Measurements from ENCODE around the gene PPBP.
"Not testable (repeated sequence)": the region's sequence is repeated elsewhere in the genome, so short reads cannot be mapped to it uniquely, and the experiment has no call there.

The PPBP gene

GRCh38 chr4:73989031-73989430, 1.0 kb upstream of the PPBP start:
- TF ChIP-seq CTCF (IDR thresholded peaks at IDR 0.05; ENCODE audit: low read depth, low read length, missing control alignments): no peak
- no peak for DNase-seq (ENCODE audit: low read depth)
- H3K4me3 ChIP-seq (ENCODE audit: low read depth, low read length): no peak overlapping the region

- DNase-seq (ENCODE audit: low read depth): no peak
- no peak overlapping the region for H3K4me3 ChIP-seq (ENCODE audit: low read depth, low read length)
- TF ChIP-seq CTCF (IDR thresholded peaks at IDR 0.05; ENCODE audit: low read depth, low read length, missing control alignments): no peak
These were observed 2.5 kb downstream of the PPBP start for GRCh38 chr4:73985528-73985852.

- H3K4me3 ChIP-seq (ENCODE audit: low read depth, low read length): no peak overlapping the region
- TF ChIP-seq CTCF (IDR thresholded peaks at IDR 0.05; ENCODE audit: low read depth, low read length, missing control alignments): no peak
- DNase-seq (ENCODE audit: low read depth): no peak
These were observed 3.1 kb downstream of the PPBP start for GRCh38 chr4:73984736-73985527.

GRCh38 chr4:73981175-73981574, 6.8 kb downstream of the PPBP start:
- DNase-seq (ENCODE audit: low read depth); H3K4me3 ChIP-seq (ENCODE audit: low read depth, low read length): not testable (repeated sequence)

GRCh38 chr4:73979407-73979957, 8.5 kb downstream of the PPBP start:
- no peak for TF ChIP-seq CTCF (IDR thresholded peaks at IDR 0.05; ENCODE audit: low read depth, low read length, missing control alignments)
- no peak overlapping the region for H3K4me3 ChIP-seq (ENCODE audit: low read depth, low read length)
- DNase-seq (ENCODE audit: low read depth): no peak

- no peak overlapping the region for H3K4me3 ChIP-seq (ENCODE audit: low read depth, low read length)
- TF ChIP-seq CTCF (IDR thresholded peaks at IDR 0.05; ENCODE audit: low read depth, low read length, missing control alignments): no peak
- no peak for DNase-seq (ENCODE audit: low read depth)
These were observed 9.1 kb downstream of the PPBP start for GRCh38 chr4:73978886-73979285.

GRCh38 chr4:73976716-73977115, 11.3 kb downstream of the PPBP start:
- no peak for TF ChIP-seq CTCF (IDR thresholded peaks at IDR 0.05; ENCODE audit: low read depth, low read length, missing control alignments)
- H3K4me3 ChIP-seq (ENCODE audit: low read depth, low read length): no peak overlapping the region
- no peak for DNase-seq (ENCODE audit: low read depth)
